PFSK-1 (cell line): Measurements from ENCODE around the gene ADAMTS13.

Experiments used
- FOXP2 ChIP-seq: optimal IDR thresholded peaks from 2 replicates; pipeline ENCODE3; 2011; ENCODE audit warnings: borderline replicate concordance, control low read depth, inconsistent platforms; ENCODE audit not compliant: insufficient read depth; ENCODE audit errors: extremely low read length, extremely low read depth
- POLR2AphosphoS5 ChIP-seq: IDR thresholded peaks from 2 replicates; pipeline ENCODE4 v1.6.1; 2012; ENCODE audit warnings: low read depth, mild to moderate bottlenecking, control low read depth, low read length, moderate library complexity
- SIN3A ChIP-seq: IDR thresholded peaks from 2 replicates; pipeline ENCODE4 v1.6.1; 2012; ENCODE audit warnings: mild to moderate bottlenecking, low read length, moderate library complexity, borderline replicate concordance; ENCODE audit not compliant: insufficient read depth
- TAF1 ChIP-seq: IDR thresholded peaks from 2 replicates; pipeline ENCODE4 v1.6.1; 2012; ENCODE audit warnings: low read length, control low read depth, borderline replicate concordance; ENCODE audit not compliant: insufficient read depth
- TF ChIP-seq, protein P1 (sequence below), 2 experiments: IDR thresholded peaks; 2 replicates each; pipeline versions ENCODE4 v1.6.1 to v1.8.0; 2011 to 2012; ENCODE audit warnings: low read depth in 2 of 2, low read length in 2 of 2, control low read depth in 1 of 2, inconsistent platforms in 1 of 2, mild to moderate bottlenecking in 1 of 2, moderate library complexity in 1 of 2; ENCODE audit not compliant: insufficient read depth in 1 of 2

The ADAMTS13 gene

GRCh38 chr9:133471551-133472276, 49.5 kb downstream of the ADAMTS13 start:
- TF ChIP-seq, protein P1, sequence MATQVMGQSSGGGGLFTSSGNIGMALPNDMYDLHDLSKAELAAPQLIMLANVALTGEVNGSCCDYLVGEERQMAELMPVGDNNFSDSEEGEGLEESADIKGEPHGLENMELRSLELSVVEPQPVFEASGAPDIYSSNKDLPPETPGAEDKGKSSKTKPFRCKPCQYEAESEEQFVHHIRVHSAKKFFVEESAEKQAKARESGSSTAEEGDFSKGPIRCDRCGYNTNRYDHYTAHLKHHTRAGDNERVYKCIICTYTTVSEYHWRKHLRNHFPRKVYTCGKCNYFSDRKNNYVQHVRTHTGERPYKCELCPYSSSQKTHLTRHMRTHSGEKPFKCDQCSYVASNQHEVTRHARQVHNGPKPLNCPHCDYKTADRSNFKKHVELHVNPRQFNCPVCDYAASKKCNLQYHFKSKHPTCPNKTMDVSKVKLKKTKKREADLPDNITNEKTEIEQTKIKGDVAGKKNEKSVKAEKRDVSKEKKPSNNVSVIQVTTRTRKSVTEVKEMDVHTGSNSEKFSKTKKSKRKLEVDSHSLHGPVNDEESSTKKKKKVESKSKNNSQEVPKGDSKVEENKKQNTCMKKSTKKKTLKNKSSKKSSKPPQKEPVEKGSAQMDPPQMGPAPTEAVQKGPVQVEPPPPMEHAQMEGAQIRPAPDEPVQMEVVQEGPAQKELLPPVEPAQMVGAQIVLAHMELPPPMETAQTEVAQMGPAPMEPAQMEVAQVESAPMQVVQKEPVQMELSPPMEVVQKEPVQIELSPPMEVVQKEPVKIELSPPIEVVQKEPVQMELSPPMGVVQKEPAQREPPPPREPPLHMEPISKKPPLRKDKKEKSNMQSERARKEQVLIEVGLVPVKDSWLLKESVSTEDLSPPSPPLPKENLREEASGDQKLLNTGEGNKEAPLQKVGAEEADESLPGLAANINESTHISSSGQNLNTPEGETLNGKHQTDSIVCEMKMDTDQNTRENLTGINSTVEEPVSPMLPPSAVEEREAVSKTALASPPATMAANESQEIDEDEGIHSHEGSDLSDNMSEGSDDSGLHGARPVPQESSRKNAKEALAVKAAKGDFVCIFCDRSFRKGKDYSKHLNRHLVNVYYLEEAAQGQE (IDR thresholded peaks at IDR 0.05; ENCODE audit: insufficient read depth in 1 of 2, low read depth in 2 of 2, low read length in 2 of 2), result no peak
- no peak for TF ChIP-seq TAF1
- TF ChIP-seq SIN3A, result no peak
- no peak for TF ChIP-seq FOXP2
- no peak for TF ChIP-seq POLR2AphosphoS5

GRCh38 chr9:133472277-133472645, 50.1 kb downstream of the ADAMTS13 start:
- TF ChIP-seq, protein P1 (IDR thresholded peaks at IDR 0.05; ENCODE audit: insufficient read depth in 1 of 2, low read depth in 2 of 2, low read length in 2 of 2), result no peak
- TF ChIP-seq SIN3A (no peak), TAF1 (no peak)

GRCh38 chr9:133472753-133473378, 50.7 kb downstream of the ADAMTS13 start:
- TF ChIP-seq FOXP2 (no peak), POLR2AphosphoS5 (no peak), TAF1 (no peak), SIN3A (no peak)
- TF ChIP-seq, protein P1 (IDR thresholded peaks at IDR 0.05; ENCODE audit: insufficient read depth in 1 of 2, low read depth in 2 of 2, low read length in 2 of 2), result no peak

DNA sequence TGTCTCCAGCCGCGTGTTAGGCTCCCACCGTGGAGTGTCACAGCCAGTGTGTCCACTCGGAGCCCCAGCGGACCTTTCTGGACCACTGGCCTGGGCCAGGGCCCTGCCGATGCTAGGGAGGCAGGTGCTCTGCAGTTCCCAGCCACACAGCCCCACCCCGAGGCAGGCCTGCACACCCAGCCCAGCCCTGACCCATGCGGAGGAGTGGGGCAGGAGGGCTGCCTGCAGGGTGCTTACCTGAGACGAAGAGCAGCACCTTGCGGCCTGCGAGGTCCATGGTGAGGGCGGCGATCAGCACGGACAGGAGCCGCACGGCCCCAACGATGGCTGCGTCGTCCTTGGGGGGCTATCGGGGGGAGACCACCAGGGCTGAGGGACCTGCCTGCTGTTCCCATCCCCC, 51.6 kb downstream of the ADAMTS13 start:
- no peak for TF ChIP-seq SIN3A
- no peak for TF ChIP-seq FOXP2
- TF ChIP-seq, protein P1 (IDR thresholded peaks at IDR 0.05; ENCODE audit: insufficient read depth in 1 of 2, low read depth in 2 of 2, low read length in 2 of 2), result no peak
- no peak for TF ChIP-seq POLR2AphosphoS5
- no peak for TF ChIP-seq TAF1
